Upper lobe of left lung (tissue), 4 donors: ENCODE data around the gene TRMT1.

ENCODE experiments used
- EP300 ChIP-seq, 4 donors: sonication (generic); formaldehyde crosslinking; IDR thresholded peaks; one replicate each; pipeline ENCODE4 v1.5.1; 2017; ENCODE audit warnings: antibody characterized with exemption in 4 of 4, control low read depth in 2 of 4
- POLR2AphosphoS5 ChIP-seq, 2 donors: sonication (generic); formaldehyde crosslinking; IDR thresholded peaks; one replicate each; pipeline ENCODE4 v1.5.1; 2017; ENCODE audit warnings: antibody characterized with exemption in 2 of 2
- TF ChIP-seq, protein P1 (sequence below), 6 experiments: fragments of 450-650 bp in 4 of 6; fragments of 200-600 bp in 2 of 6; sonication (generic) in 2 of 6; IDR thresholded peaks; one replicate each; pipeline ENCODE4 v1.5.1; 2016 to 2019; ENCODE audit warnings: antibody characterized with exemption in 6 of 6

DNA sequence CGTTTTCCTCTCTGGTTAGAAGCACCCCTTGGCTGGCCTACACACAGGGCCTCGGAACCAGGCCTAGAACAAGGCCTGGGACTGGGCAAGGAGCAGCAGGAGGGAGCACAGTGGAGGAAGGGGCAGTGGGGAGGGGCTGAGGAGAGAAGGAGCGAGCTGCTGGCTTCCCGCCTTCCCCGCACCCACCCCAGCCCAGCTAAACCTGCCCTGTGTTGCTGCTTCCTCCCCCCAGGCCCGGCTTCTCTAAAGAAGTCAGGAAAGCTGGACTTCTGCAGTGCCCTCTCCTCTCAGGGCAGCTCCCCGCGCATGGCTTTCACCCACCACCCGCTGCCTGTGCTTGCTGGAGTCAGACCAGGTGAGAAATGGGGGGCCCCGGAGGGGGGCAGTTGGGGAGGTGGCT lies 38.2 kb downstream of the TRMT1 start:
- TF ChIP-seq, protein P1, sequence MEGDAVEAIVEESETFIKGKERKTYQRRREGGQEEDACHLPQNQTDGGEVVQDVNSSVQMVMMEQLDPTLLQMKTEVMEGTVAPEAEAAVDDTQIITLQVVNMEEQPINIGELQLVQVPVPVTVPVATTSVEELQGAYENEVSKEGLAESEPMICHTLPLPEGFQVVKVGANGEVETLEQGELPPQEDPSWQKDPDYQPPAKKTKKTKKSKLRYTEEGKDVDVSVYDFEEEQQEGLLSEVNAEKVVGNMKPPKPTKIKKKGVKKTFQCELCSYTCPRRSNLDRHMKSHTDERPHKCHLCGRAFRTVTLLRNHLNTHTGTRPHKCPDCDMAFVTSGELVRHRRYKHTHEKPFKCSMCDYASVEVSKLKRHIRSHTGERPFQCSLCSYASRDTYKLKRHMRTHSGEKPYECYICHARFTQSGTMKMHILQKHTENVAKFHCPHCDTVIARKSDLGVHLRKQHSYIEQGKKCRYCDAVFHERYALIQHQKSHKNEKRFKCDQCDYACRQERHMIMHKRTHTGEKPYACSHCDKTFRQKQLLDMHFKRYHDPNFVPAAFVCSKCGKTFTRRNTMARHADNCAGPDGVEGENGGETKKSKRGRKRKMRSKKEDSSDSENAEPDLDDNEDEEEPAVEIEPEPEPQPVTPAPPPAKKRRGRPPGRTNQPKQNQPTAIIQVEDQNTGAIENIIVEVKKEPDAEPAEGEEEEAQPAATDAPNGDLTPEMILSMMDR (IDR thresholded peaks at IDR 0.05) = no peak
- no peak for TF ChIP-seq EP300 (IDR thresholded peaks at IDR 0.05)
- TF ChIP-seq POLR2AphosphoS5 (IDR thresholded peaks at IDR 0.05) = no peak
